ENCODE measurements around the gene NT5E.

NT5E gene

DNA sequence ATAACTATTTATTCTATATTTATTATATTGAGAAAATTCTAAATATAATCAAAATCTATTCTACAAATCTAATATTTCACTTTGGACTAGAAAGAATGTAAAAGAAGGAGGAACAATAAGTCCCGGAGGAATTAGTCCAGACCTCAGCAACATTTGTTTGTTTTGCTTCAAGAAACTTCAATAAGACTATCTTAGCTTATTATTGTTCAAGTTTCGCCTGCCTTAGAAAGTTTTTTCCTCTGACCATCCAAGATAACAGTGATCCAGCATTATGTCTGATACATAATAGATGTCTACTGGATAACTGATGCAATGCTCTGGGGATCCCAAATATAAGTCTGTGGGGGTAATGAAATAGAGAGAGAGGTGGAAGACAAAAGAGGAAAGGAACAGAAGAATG is 28.7 kb upstream of the NT5E start:
- DNase-seq (ENCODE audit: low read depth in 1 of 2, low spot score in 1 of 2) = no peak

DNA sequence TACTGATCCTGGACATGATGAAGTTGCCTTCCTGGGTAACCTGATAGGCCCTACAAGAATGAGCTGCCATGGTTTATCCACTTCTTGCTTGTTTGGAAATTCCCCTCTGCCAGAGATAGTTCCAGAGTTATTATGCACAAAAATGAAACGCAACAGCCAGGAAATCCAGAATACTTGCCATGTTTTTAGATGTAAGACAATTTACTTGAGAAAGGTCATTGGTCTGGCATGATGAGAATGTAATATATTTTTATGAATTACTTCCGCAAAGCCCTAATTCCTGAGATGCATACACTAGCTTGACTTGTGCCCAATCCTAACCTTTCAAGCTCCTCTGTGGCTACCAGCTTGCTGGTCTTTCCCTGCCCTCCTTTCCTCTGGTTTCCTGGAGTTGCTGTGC is 27.9 kb upstream of the NT5E start:
- DNase-seq (ENCODE audit: low read depth in 1 of 2, low spot score in 1 of 2) = no peak

- DNase-seq (ENCODE audit: low read depth in 1 of 2, low spot score in 1 of 2) = no peak
Observed at GRCh38 chr6:85422996-85423395, 26.9 kb upstream of the NT5E start.

- DNase-seq (ENCODE audit: low read depth in 1 of 2, low spot score in 1 of 2) = no peak
Observed at GRCh38 chr6:85424981-85425380, 24.9 kb upstream of the NT5E start.

- no peak for DNase-seq (ENCODE audit: low read depth in 1 of 2, low spot score in 1 of 2)
Observed at GRCh38 chr6:85425997-85426396, 23.9 kb upstream of the NT5E start.

DNA sequence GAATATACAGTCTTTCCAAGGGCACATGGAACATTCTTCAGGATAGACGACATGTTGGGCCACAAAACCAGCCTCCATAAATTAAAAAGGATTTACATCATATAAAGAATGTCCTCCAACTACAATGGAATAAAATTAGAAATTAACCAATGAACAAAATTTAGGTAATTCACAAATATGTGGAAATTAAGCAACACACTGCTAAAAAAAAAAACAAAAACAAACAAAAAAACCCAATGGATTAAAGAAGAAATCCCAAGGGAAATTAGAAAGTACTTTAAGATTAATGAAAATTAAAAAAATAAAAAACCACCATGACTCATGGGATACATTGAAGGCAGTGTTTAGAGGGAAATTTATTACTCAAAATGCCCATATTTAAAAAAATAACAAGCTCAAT is 21.4 kb upstream of the NT5E start:
- no peak for DNase-seq (ENCODE audit: low read depth in 1 of 2, low spot score in 1 of 2)

DNA sequence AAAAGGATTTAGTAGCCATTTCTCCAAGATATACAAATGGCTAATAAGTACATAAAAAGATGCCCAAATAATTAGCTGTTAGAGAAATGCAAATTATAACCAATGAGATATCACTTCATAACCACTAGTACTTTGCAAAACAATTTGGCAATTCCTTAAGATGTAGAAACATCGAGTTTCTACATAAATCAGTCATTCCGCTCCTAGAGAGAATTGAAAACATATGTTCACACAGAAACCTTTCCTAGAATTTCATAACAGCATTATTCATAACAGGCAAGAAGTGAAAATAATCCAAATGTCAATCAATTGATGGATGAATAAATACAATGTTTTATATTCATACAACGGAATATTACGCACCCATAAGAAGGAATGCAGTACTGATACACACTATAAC is 20.5 kb upstream of the NT5E start:
- no peak for DNase-seq (ENCODE audit: low read depth in 1 of 2, low spot score in 1 of 2)

GRCh38 chr6:85431271-85431670 is 18.6 kb upstream of the NT5E start:
- DNase-seq (ENCODE audit: low read depth in 1 of 2, low spot score in 1 of 2) = no peak

DNA sequence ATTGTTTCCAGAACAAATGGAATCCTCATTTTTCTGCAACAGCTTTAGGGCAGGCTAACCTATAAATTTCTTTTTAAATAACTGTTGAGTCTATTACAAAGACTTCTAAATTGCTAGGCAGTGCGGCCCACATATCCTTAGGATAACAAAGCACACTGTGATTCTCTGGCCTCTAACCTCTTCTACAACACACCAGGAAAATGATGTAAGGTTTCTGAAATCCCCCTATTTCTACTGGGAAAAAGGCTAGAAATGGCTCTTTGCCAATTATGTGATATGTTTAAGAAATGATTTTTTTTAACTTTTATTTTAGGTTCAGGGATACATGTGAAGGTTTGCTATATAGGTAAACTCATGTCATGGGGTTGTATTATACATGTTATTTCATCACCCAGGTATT is 17.3 kb upstream of the NT5E start:
- no peak for DNase-seq (ENCODE audit: low read depth in 1 of 2, low spot score in 1 of 2)

DNA sequence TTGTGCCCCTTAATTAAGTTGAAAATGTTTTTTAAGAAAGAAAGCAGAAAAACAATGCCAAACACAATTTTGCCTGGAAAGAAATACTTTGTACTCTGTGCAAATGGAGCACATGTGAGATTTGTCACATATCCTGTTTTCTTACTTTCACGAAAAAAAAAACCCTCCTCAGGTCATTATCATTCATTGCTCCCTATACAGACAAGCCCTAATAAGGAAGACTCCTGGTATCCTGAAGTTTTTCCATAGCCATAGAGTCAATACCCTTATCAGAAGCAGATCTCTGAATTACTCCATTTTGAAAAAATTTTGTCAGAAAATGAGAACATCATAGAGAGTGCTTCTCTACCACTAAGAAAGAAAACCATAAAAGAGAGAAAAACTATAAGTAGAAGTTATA is 14.0 kb upstream of the NT5E start:
- DNase-seq (ENCODE audit: low read depth in 1 of 2, low spot score in 1 of 2) = no peak

- DNase-seq (ENCODE audit: low read depth in 1 of 2, low spot score in 1 of 2) = no peak
Observed at GRCh38 chr6:85436411-85436810, 13.5 kb upstream of the NT5E start.

DNA sequence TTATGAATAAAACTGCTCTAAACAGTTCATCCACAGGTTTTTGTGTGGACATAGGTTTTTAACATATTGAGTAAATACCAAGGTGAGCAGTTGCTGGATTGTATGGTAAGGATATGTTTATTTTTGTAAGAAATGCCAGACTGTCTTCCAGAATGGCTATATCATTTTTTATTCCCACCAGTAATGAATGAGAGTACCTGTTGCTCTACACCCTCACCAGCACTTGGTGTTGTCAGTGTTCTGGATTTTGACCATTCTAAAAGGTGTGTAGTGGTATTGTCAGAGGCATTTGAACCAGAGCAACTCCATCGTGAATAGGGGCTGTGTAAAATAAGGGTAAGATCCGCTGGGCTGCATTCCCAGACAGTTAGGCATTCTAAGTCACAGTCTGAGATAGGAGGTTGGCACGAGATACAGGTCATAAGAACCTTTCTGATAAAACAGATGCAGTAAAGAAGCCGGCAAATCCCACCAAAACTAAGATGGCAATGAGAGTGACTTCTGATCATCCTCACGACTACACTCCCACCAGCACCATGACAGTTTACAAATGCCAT is 12.9 kb upstream of the NT5E start:
- DNase-seq (ENCODE audit: low read depth in 1 of 2, low spot score in 1 of 2) = no peak

- DNase-seq (ENCODE audit: low read depth in 1 of 2, low spot score in 1 of 2) = no peak
Observed at GRCh38 chr6:85443349-85444117, 6.3 kb upstream of the NT5E start.

- DNase-seq (ENCODE audit: low read depth in 1 of 2, low spot score in 1 of 2) = no peak
Observed at GRCh38 chr6:85449388-85449817, 480 bp upstream of the NT5E start.

DNA sequence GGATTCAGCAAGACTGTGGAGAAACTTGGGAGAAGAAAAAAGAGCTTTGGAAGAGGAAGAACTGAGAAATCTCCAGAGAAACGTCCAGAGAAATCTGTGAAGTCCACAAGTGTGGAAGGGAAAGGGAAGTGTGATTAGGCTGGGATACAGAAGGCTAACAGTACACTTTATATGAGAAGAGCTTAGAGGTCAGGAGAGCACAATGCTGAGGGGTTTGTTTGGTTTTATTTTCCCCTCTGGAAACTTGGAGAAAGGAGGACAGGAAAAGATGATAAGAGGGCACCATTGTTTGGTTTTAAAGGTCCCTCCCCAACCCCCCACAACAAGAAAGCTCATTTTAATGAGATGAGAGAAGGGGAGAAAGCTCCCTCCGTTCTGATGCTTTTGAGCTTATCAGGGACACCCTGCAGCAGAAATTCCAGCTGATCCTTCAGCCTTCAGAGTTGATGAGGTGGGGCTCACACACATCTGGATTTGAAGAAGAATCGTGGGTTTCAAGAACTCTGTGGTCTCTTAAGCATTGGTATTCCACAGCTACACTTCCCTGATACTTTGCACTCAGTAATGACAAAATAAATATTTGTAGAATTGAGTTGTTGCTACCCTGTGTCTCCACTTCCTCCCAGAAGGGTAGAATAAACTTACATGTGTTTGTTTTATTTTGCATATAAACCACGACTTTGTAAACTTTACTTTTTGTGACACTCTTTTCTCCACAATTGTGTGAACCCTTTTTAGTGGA is 1.9 kb downstream of the NT5E start:
- DNase-seq (ENCODE audit: low read depth in 1 of 2, low spot score in 1 of 2) = no peak

GRCh38 chr6:85452441-85452881 is 2.6 kb downstream of the NT5E start:
- no peak for DNase-seq (ENCODE audit: low read depth in 1 of 2, low spot score in 1 of 2)

DNA sequence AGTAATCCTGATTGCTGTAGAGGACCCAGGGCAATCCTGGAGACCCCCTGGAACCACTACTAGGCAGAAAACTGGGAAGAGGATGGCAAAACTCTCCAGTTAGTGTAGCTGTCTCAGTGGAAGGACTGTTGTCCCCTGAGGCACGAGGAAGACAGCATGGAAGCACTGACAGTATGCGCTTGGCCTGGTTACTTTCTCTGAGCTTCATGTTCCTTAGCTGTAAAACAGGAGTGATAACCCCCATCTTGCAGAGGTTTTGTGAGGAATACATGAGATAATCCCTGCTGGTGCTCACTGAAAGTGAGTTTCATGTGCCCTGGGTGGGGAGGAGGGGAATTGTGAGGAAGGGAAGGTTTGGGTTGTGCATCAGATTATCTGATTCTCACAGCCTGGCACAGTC is 3.2 kb downstream of the NT5E start:
- no peak for DNase-seq (ENCODE audit: low read depth in 1 of 2, low spot score in 1 of 2)

DNA sequence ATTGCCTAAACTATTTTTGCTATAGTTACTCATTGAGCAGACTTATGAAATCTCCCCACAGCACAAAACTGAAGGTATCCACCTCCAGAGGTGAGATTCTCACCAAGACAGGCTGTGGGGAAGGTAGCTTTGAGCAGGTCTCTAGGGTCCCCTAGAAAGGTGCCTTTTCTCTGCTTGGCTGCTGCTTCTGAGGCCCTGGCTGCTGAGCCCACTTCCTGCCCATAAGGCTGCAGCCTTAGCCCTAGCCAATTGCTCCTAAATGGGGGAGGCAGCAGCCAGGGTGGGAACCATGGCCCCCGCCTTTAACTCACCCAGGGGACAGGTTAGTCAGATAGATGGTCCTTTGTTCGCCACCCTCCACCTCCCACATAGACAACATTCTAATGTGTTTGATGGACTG is 3.6 kb downstream of the NT5E start:
- DNase-seq (ENCODE audit: low read depth in 1 of 2, low spot score in 1 of 2) = no peak

GRCh38 chr6:85455471-85456026 is 5.7 kb downstream of the NT5E start:
- DNase-seq (ENCODE audit: low read depth in 1 of 2, low spot score in 1 of 2) = no peak

GRCh38 chr6:85456782-85457181 is 6.9 kb downstream of the NT5E start:
- no peak for DNase-seq (ENCODE audit: low read depth in 1 of 2, low spot score in 1 of 2)

DNA sequence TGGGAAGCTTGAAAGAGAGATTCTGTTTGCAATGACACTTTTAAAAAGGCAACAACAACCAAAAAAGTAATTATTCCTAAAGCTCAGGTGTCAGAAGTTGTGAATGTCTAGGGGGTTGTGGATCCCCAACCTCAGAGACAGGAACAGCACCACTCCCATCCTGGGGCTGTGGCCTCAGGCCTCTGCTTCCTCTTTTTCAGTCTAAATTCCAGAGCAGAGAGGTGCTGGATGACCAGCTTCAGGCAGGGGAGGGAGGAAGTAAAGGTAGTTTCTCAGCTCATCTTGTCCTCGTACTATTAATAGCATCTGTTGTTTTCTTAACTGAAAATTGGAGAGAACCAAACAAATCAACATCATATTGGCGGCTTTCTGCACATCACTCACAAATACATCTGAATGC is 8.3 kb downstream of the NT5E start:
- DNase-seq (ENCODE audit: low read depth in 1 of 2, low spot score in 1 of 2) = no peak

GRCh38 chr6:85458782-85459181 is 8.9 kb downstream of the NT5E start:
- DNase-seq (ENCODE audit: low read depth in 1 of 2, low spot score in 1 of 2) = no peak

Data from stimulated activated CD4-positive, alpha-beta T cell treated with anti-CD3 and anti-CD28 coated beads, Interleukin-15, amount 100 ng/mL, for 1 hour (primary cell).